NCI-H2196 treated with DMSO at 0.1 percent for 48 hours (cell line): ENCODE results near the gene RSRC2.
A peak's percentile ranks its signal among the peaks of the same experiment; 100 is the strongest.
"Not testable (repeated sequence)": the region's sequence is repeated elsewhere in the genome, so short reads cannot be mapped to it uniquely, and the experiment has no call there.

Experiments used
- DNase-seq: peaks from one replicate; lab custom pipeline; 2025; ENCODE audit not compliant: unreplicated experiment; lab: John Stamatoyannopoulos, UW

The RSRC2 gene, protein sequence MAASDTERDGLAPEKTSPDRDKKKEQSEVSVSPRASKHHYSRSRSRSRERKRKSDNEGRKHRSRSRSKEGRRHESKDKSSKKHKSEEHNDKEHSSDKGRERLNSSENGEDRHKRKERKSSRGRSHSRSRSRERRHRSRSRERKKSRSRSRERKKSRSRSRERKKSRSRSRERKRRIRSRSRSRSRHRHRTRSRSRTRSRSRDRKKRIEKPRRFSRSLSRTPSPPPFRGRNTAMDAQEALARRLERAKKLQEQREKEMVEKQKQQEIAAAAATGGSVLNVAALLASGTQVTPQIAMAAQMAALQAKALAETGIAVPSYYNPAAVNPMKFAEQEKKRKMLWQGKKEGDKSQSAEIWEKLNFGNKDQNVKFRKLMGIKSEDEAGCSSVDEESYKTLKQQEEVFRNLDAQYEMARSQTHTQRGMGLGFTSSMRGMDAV

DNA sequence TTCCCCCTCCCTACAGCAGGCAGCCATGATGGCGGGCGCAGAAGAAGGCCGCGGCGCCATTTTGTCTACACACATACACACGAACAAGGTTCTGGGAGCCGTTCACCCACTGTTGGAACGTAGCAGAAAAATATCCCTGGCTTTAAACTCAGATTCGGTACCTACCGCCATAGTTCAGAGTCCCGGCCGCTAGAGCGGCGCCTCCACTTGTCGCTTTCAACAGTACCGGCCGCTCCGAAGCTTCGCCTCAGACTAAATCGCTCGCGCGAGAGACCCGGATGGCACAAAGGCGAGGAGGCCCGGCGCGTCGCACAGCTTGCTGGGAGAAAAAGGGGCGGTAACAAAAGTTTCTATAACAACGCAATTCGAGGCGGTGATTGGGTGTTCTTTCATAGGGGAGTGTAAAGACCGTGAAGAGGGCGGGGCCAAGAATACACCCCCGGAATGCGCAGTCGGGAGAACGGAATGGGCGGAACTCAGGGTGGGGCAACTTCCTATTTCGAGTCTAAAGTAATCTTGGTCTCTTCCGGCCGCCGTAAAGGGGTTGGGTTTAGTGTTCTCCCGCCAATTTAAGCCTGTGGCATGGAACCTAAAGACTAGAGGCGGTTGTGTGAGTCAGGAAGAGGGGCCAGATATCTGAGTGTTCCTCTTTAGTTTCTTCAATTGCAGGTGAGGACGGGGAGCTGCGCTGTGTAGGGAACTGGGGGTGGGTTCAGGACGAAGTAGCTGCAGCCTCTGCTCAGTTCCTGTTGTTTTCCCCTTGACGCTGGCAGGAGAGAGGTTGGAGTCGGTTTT lies at the start of gene RSRC2, which contains the start of gene KNTC1:
Gene RSRC2, minus strand, starts transcription at position 254 of the 795 bp plus-strand sequence. Its CDS starts 83 bp downstream, at position 171.
Gene KNTC1, plus strand, starts transcription at position 567 of the 795 bp plus-strand sequence. CDS start 2,815 bp downstream, outside the sequence.
- DNase-seq, result peak; percentile 99

- no peak for DNase-seq
Measured at GRCh38 chr12:122571821-122572220, 45.1 kb upstream of the RSRC2 start.

- not testable (repeated sequence) for DNase-seq
Measured at GRCh38 chr12:122570006-122570405, 43.3 kb upstream of the RSRC2 start.

GRCh38 chr12:122569288-122569687 lies 42.6 kb upstream of the RSRC2 start:
- no peak for DNase-seq

- not testable (repeated sequence) for DNase-seq
Measured at GRCh38 chr12:122566816-122567215, 40.1 kb upstream of the RSRC2 start.

GRCh38 chr12:122563361-122563760 lies 36.6 kb upstream of the RSRC2 start:
- no peak for DNase-seq

DNA sequence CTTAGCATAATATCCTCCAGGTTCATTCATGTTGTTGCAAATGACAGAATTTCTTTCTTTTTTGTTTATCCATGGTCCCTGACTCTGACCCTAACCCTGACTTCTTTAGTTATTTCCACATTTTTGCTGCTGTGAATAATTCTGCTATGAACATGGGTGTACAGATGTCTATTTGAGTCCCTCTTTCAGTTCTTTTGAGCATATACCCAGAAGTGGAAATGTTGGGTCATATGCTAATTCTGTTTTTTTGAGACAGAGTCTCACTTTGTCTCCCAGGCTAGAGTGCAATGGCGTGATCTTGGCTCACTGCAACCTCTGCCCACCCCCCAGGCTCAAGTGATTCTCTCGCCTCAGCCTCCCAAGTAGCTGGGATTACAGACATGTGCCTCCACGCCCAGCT lies 33.4 kb upstream of the RSRC2 start:
- DNase-seq, result no peak

- no peak for DNase-seq
Measured at GRCh38 chr12:122558745-122559641, 32.3 kb upstream of the RSRC2 start.

- DNase-seq, result no peak
Measured at GRCh38 chr12:122547330-122547729, 20.6 kb upstream of the RSRC2 start.

DNA sequence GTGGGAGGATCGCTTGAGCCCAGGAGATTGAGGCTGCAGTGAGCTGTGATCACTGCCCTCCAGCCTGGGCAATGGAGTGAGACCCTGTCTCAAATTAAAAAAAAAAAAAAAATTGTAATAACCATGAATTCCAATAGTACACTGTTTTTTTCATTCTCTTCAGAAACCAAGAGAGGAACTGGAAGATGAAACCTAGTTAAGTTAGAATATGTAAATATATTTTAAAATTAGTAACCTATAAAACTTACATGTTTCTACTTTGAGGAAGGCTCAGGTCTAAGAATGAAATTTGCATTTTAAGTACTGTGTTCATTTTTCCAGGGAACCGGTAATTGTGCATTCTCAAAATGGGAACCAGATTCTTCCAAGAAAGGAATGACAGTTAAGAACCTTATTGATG lies 19.1 kb upstream of the RSRC2 start:
- DNase-seq, result no peak

- DNase-seq, result no peak
Measured at GRCh38 chr12:122544537-122544936, 17.8 kb upstream of the RSRC2 start.

GRCh38 chr12:122538496-122538895 lies 11.8 kb upstream of the RSRC2 start:
- DNase-seq, result no peak

DNA sequence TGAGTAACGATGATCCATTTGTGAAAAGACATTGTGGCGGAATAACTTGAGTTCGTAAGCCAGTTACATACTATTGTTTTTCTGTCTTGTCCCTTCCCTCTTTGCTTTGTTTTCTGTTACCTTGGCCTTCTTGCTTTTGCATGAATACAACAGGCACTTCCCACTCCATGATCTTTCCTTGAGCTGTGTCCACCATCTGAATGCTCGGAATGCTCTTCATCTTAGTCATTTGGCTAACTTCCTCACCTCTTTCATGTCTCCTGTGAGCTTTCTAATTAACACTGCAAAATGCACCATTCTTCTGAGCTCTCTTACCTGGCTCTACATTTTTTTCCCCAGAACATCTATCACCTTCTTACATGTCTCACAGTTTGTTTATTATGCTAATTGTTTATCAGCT lies 10.3 kb upstream of the RSRC2 start:
- no peak for DNase-seq

GRCh38 chr12:122533856-122534255 lies 7.1 kb upstream of the RSRC2 start:
- no peak for DNase-seq

GRCh38 chr12:122528992-122529391 lies 2.3 kb upstream of the RSRC2 start:
- DNase-seq, result no peak

- no peak for DNase-seq
Measured at GRCh38 chr12:122528582-122528981, 1.8 kb upstream of the RSRC2 start.

- DNase-seq, result no peak
Measured at GRCh38 chr12:122527478-122527944, 775 bp upstream of the RSRC2 start.

DNA sequence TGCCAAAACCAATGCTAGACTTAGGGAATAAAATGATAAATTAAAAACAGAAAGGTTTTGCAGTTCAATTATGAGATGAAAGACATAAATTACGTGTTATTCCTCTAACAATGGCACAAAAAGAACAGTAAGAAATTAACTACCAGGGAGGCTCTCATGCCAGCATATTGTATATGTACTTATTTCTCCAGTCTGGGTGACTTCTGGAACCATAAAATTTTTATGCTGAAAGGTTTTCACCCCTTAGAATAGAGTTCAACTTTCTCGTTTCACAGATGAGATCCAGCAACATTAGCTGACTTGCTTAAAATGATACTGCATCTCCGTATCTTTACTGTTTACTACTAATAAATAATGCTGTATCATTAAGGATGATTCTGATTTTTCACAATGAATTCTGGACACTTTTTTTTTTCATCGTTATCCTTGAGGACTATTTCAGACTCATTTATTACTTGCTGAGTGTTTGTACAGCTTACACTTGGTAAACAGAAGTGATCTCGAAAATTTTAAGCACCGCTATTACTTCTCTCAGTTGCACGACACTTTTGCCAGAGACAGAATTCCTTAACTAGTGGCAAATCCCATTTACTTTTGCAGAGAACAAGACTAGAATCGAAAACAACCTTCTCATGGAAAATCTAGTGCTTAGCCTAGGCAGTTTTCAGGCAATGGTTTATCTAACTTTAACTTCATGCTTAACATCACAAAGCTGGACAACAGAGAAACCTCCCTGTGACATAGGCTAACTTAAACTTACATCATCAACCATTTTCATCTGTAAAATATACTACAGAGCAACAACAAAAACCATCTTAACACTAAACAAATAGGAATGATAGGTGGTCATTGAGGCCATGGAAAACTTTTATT lies 2.7 kb downstream of the RSRC2 start:
- DNase-seq, result no peak

GRCh38 chr12:122523280-122523679 lies 3.5 kb downstream of the RSRC2 start:
- no peak for DNase-seq

DNA sequence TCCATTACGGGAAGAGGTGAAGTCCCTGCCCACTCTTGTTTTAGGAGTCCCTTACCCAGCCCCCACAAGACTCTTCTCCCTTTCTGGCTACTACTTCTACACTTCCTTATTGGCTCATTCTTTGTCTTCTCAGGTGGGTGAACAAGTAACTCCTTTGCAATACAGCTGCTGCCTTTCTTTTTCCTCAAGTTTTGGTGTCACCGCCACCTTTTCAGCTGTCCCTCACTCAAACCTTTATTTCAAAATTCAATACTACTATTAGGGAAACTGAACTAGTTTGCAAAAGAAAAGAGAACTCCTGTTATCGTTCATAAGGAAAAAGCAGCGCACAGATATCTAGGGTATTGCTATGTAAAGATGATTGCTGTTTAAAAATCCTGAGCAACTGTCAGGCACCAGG lies 6.1 kb downstream of the RSRC2 start:
- no peak for DNase-seq
